ENCODE measurements around the gene UGT1A5.
"Not testable (repeated sequence)": the region's sequence is repeated elsewhere in the genome, so short reads cannot be mapped to it uniquely, and the experiment has no call there.

UGT1A5 gene

GRCh38 chr2:233698740-233699139 is 14.0 kb upstream of the UGT1A5 start:
- DNase-seq, result no peak

GRCh38 chr2:233699424-233700027 is 13.2 kb upstream of the UGT1A5 start:
- DNase-seq, result no peak

DNA sequence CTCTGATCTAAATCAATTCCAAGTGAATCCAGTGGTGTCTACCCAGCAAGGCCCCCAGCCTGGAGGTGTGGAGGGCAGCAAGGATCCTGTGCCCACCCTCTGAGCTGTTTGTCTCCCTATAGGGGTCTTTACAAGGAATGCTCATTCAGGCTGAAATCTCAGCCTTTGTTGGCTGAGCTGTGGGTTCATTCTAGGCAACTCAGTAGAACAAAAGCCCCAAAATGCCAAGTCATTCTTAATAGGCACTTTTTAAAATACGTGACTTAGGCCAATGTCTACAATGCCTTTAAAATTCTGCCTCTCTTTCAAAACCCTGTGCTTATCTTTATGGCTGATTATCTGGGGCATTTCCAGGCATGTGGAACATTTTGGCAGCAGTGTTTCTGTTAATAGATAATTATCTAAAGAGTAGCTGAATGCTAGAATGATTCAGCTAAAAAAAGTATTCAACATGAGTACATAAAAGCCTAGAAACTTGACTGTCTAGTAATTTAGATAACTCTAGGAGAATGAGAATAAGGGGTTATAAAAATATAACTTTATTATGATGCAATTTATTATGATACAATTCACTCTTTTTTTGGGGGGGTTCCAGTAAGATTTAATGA is 12.6 kb upstream of the UGT1A5 start:
- no peak for DNase-seq

DNA sequence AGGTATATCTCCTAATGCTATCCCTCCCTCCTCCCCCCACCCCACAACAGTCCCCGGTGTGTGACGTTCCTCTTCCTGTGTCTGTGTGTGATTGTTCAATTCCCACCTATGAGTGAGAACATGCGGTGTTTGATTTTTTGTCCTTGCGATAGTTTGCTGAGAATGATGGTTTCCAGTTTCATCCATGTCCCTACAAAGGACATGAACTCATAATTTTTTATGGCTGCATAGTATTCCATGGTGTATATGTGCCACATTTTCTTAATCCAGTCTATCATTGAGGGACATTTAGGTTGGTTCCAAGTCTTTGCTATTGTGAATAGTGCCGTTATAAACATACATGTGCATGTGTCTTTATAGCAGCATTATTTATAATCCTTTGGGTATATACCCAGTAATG is 11.9 kb upstream of the UGT1A5 start:
- DNase-seq, result not testable (repeated sequence)

- DNase-seq, result no peak
These were observed 10.5 kb upstream of the UGT1A5 start for GRCh38 chr2:233702238-233702637.

GRCh38 chr2:233705911-233706506 is 6.7 kb upstream of the UGT1A5 start:
- no peak for DNase-seq

- no peak for DNase-seq
These were observed 6.0 kb upstream of the UGT1A5 start for GRCh38 chr2:233706720-233707119.

DNA sequence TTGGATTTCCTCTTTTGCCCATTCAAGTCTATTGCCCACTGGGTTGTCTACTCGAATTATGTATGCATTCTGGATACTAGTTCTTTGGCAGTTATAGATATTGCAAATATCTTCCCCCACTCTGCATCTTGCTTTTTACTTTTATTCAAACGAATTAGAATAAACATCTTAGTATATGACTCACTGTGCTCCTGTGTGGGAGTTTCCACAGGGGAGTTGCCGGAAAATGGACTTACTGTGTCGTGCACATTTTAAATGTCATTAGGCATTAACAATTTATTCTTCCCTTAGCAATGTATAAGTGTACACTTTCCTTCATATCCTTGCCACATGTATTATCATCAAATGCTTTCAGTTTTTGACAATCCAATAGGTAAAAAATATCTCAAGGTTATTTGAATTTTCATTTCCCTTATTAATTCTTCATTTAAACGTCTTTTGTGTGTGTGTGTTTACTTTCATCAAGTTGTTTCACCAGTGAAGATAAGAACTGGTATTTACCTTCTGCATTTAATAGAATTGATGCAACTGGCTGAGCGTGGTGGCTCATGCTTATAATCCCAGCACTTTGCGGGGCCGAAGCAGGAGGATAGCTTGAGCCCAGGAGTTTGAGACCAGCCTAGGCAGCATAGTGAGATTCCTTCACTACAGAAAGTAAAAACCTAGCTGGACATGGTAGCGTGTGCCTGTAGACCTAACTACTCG is 4.6 kb upstream of the UGT1A5 start:
- no peak for DNase-seq

- DNase-seq, result no peak
These were observed 3.8 kb upstream of the UGT1A5 start for GRCh38 chr2:233708942-233709341.

GRCh38 chr2:233711312-233712008 is 1.2 kb upstream of the UGT1A5 start:
- DNase-seq, result peak; percentile 56

DNA sequence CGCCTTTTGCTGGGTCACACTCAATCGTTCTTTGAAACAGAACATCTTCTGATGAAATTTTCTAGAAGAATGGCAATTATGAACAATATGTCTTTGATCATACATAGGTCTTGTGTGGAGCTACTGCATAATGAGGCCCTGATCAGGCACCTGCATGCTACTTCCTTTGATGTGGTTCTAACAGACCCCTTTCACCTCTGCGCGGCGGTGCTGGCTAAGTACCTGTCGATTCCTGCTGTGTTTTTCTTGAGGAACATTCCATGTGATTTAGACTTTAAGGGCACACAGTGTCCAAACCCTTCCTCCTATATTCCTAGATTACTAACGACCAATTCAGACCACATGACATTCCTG is 532 bp downstream of the UGT1A5 start:
- DNase-seq, result no peak

DNA sequence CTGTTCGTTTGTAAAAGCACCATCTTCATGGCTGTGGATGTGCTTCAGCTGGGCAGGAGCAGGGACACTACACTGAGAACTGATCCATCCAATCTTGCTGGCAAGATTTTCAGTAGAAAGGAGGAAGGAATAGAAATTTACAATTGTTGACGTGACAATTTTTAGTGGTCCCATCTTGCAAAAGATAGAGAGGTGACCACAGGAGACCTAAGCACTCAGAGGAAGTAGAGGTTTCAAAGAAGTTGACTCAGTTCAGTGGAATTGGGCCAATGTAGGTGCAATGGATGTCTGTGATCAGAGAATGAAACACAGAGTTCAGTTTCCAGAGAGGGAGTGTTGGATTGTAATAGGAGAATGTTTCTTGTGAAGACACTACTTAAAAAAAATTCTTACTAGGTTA is 1.4 kb downstream of the UGT1A5 start:
- DNase-seq, result no peak

DNA sequence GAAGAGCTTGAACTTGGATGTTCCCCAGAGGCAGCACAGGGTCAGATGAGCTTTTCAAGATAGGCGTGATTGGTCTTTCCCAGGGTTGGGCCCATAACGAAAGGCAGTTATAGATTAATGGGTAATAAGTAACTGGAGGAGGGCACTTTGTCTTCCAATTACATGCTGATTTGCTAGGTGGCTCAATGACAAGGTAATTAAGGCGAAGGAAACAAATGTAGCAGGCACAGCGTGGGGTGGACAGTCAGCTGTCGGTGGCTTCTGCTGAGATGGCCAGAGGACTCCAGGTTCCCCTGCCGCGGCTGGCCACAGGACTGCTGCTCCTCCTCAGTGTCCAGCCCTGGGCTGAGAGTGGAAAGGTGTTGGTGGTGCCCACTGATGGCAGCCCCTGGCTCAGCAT is 5.8 kb downstream of the UGT1A5 start, which contains the start of gene UGT1A4:
Gene UGT1A4 (plus strand): TSS at position 185 of the 400 bp plus-strand sequence. CDS start 85 bp downstream, at position 270.
- DNase-seq, result no peak

DNA sequence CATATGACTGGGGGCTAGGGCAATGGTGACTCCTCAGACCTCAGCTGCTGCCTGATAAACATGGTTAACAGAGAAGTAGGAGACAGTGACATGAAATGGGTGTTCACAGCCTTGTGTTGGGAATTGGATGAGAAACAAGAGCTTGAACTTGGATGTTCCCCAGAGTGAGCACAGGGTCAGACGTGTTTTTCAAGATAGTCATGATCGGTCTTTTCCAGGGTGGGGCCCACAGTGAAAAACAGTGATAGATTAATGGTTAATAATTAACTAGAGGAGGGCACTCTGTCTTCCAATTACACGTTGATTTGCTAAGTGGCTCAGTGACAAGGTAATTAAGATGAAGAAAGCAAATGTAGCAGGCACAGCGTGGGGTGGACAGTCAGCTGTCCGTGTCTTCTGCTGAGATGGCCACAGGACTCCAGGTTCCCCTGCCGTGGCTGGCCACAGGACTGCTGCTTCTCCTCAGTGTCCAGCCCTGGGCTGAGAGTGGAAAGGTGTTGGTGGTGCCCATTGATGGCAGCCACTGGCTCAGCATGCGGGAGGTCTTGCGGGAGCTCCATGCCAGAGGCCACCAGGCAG is 16.1 kb downstream of the UGT1A5 start, which contains the start of gene UGT1A3:
Gene UGT1A3 (plus strand): TSS at position 320 of the 579 bp plus-strand sequence. CDS start 85 bp downstream, at position 405.
- no peak for DNase-seq

- DNase-seq, result not testable (repeated sequence)
These were observed 24.4 kb downstream of the UGT1A5 start for GRCh38 chr2:233736868-233737653.

DNA sequence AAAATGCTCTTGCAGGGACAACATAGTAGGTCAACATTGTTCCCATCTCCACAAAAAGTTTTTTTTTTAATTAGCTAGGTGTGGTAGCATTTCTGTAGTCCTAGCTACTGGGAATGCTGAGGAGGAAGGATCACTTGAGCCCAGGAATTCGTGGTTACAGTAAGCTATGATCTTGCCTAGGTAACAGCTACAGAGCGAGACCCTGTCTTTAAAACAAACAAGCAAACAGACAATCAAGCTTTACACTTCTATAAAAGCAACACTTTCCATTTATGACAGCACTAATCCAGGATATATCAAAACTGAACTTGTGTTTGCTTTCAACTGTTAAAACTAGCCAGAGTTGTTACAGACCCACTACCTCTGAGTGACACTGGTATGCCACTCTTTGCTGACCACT is 28.2 kb downstream of the UGT1A5 start:
- DNase-seq, result no peak

DNA sequence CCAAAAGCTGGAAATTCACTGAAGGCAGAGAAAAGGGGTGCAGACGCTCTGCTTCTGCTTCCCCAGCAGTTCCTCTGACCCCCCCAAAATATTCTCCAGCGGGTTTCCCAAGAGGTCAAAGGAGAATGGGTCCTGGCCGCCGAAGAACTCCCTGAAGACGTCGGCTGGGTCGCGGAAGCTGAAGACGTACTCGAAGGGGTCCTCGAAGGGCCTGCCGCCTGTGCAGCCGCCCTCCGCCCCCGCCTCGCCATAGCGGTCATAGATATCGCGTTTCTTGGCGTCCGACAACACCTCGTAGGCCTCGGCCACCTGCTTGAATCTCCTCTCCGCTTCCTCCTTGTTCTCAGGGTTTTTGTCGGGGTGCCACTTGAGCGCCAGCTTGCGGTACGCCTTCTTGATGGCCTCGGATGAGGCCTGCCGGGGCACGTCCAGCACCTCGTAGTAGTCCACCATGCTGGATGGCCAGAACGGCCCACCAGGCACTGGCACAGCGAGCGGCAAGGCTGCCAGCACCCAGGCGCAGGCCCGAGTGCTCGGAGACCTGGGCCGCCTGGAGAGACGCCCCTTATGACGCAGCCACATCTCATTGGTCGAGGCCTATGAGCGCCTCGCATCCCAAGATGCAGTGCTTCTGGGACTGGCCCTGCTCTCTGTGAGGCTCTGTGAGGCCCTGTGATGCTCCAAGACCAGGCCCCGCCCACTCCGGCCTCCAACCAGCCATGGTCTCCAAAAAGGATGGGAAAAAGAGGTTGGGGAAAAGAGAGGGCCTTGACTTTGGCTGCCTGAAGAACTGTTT is 31.0 kb downstream of the UGT1A5 start:
- DNase-seq, result no peak

DNA sequence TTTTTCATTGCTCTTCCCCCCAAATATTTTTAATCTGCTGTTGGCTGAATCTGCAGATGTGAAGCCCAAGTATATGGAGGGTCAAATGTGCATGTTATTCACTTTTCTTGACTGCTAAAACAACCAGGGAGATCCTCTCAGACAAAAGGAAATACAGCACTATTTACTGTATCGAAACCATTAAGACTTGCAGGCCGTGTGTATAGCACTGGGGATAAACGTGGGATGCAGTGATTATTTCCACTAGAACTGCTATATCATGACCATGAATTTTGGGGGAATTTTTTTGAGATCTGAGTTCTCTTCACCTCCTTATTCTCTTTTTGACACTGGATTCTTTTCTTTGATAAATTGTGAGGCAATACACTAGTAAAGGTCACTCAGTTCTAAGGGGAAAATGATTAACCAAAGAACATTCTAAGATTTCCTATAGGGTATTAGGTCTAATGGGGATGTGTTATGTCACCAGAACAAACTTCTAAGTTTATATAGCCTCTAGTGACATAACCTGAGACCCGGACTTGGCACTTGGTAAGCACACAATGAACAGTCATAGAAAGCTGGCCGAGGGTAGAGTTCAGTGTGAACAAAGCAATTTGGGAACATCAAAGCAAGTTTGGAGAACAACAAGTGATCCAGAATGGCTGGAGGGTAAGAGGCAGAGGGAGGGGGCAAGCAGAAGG is 32.5 kb downstream of the UGT1A5 start:
- no peak for DNase-seq

GRCh38 chr2:233745838-233746237 is 33.1 kb downstream of the UGT1A5 start:
- DNase-seq, result not testable (repeated sequence)
